ENCODE data around the gene MCMBP.
A peak's percentile ranks its signal among the peaks of the same experiment; 100 is the strongest.
"Not testable (repeated sequence)": the region's sequence is repeated elsewhere in the genome, so short reads cannot be mapped to it uniquely, and the experiment has no call there.

MCMBP gene

DNA sequence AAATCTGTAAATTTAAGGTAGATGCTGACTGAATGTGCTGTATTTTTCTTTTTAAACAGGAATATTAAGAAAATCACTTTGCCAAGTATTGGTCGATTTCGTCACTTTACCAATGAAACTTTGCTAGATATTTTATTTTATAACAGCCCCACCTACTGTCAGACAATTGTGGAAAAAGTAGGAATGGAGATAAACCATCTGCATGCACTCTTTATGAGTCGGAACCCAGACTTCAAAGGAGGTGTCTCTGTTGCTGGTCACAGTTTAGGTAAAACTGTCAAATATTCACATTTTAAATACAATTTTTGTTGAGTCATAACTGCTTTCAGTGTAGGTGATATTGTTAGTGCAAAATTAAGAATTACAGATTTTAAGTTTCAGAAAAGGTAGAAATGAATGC is 45.1 kb upstream of the MCMBP start (continued):
- TF ChIP-seq GFI1B (tag by site-specific recombination; IDR thresholded peaks at IDR 0.05) (no peak), ZNF24 (tag by site-specific recombination; IDR thresholded peaks at IDR 0.05) (no peak)
- TF ChIP-seq, protein P1, sequence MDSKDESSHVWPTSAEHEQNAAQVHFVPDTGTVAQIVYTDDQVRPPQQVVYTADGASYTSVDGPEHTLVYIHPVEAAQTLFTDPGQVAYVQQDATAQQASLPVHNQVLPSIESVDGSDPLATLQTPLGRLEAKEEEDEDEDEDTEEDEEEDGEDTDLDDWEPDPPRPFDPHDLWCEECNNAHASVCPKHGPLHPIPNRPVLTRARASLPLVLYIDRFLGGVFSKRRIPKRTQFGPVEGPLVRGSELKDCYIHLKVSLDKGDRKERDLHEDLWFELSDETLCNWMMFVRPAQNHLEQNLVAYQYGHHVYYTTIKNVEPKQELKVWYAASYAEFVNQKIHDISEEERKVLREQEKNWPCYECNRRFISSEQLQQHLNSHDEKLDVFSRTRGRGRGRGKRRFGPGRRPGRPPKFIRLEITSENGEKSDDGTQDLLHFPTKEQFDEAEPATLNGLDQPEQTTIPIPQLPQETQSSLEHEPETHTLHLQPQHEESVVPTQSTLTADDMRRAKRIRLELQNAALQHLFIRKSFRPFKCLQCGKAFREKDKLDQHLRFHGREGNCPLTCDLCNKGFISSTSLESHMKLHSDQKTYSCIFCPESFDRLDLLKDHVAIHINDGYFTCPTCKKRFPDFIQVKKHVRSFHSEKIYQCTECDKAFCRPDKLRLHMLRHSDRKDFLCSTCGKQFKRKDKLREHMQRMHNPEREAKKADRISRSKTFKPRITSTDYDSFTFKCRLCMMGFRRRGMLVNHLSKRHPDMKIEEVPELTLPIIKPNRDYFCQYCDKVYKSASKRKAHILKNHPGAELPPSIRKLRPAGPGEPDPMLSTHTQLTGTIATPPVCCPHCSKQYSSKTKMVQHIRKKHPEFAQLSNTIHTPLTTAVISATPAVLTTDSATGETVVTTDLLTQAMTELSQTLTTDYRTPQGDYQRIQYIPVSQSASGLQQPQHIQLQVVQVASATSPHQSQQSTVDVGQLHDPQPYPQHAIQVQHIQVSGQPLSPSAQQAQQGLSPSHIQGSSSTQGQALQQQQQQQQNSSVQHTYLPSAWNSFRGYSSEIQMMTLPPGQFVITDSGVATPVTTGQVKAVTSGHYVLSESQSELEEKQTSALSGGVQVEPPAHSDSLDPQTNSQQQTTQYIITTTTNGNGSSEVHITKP (tag by site-specific recombination; IDR thresholded peaks at IDR 0.05) = no peak

- ChIA-PET CTCF (interaction anchor here (1.3 kb wide), 1 partner anchor 51 kb away, joined by 3 read pairs; no protein-coding TSS in a partner anchor), POLR2A (no interaction called here)
- TF ChIP-seq ZNF121 (tag by site-specific recombination; IDR thresholded peaks at IDR 0.05) = peak; percentile 68
- no peak for TF ChIP-seq ZNF184 (tag by site-specific recombination; IDR thresholded peaks at IDR 0.05)
Measured at GRCh38 chr10:119910689-119911088, 38.0 kb upstream of the MCMBP start.

GRCh38 chr10:119908166-119908565 is 35.5 kb upstream of the MCMBP start:
- no peak overlapping the region for H3K27ac ChIP-seq (ENCODE audit: extremely low read depth, low read depth, low read length)
- H3K4me1 ChIP-seq (ENCODE audit: control insufficient read depth, insufficient read depth, low read length) = no peaks in the 10 kb centered on the region
- TF ChIP-seq ZNF366 (tag by site-specific recombination; conservative IDR thresholded peaks at IDR 0.05) (no peak), ZNF707 (tag by site-specific recombination; IDR thresholded peaks at IDR 0.05) (no peak), SP2 (tag by site-specific recombination; IDR thresholded peaks at IDR 0.05) (no peak)
- ChIA-PET CTCF (no interaction called here), POLR2A (no interaction called here)
- H3K9me3 ChIP-seq (ENCODE audit: control insufficient read depth, insufficient read depth, low read depth, low read length) = no peaks in the 10 kb centered on the region
- H3K36me3 ChIP-seq (ENCODE audit: control insufficient read depth in 2 of 2, insufficient read depth in 1 of 2, low read length in 2 of 2) = peaks cover 81 to 85% of the 10 kb centered on the region in 2 experiments
- H3K4me3 ChIP-seq (ENCODE audit: low read depth, low read length) = no peak overlapping the region

More at GRCh38 chr10:119910689-119911088, 38.0 kb upstream of the MCMBP start:
- no peaks in the 10 kb centered on the region for H3K9me3 ChIP-seq (ENCODE audit: control insufficient read depth, insufficient read depth, low read depth, low read length)
- H3K36me3 ChIP-seq (ENCODE audit: control insufficient read depth in 2 of 2, insufficient read depth in 1 of 2, low read length in 2 of 2) = peaks cover 66 to 83% of the 10 kb centered on the region in 2 experiments
- H3K27ac ChIP-seq (ENCODE audit: extremely low read depth, low read depth, low read length) = no peak overlapping the region
- H3K4me1 ChIP-seq (ENCODE audit: control insufficient read depth, insufficient read depth, low read length) = no peaks in the 10 kb centered on the region
- H3K4me3 ChIP-seq (ENCODE audit: low read depth, low read length) = no peak overlapping the region

GRCh38 chr10:119907695-119908094 is 35.1 kb upstream of the MCMBP start:
- POLR2A ChIA-PET; H3K27ac ChIP-seq (ENCODE audit: extremely low read depth, low read depth, low read length); H3K4me1 ChIP-seq (ENCODE audit: control insufficient read depth, insufficient read depth, low read length); H3K4me3 ChIP-seq (ENCODE audit: low read depth, low read length); CTCF ChIA-PET; H3K9me3 ChIP-seq (ENCODE audit: control insufficient read depth, insufficient read depth, low read depth, low read length): not testable (repeated sequence)
- peaks cover 81 to 85% of the 10 kb centered on the region in 2 experiments for H3K36me3 ChIP-seq (ENCODE audit: control insufficient read depth in 2 of 2, insufficient read depth in 1 of 2, low read length in 2 of 2)
- peak; percentile 69; the same call in 1 of the 2 replicates for TF ChIP-seq ZNF121 (tag by site-specific recombination; IDR thresholded peaks at IDR 0.05)

- no peak for TF ChIP-seq KLF17 (tag by site-specific recombination; IDR thresholded peaks at IDR 0.05)
- no peak for TF ChIP-seq ZNF473 (tag by site-specific recombination; IDR thresholded peaks at IDR 0.05)
- no peak for TF ChIP-seq ZNF701 (tag by site-specific recombination; IDR thresholded peaks at IDR 0.05)
- no peak for TF ChIP-seq ZBTB17 (tag by site-specific recombination; IDR thresholded peaks at IDR 0.05)
- TF ChIP-seq ZNF391 (tag by site-specific recombination; IDR thresholded peaks at IDR 0.05; ENCODE audit: borderline replicate concordance, low read depth) = no peak
- TF ChIP-seq PRDM1 (tag by site-specific recombination; IDR thresholded peaks at IDR 0.05) = no peak
- no peak for TF ChIP-seq REPIN1 (tag by site-specific recombination; IDR thresholded peaks at IDR 0.05; ENCODE audit: low read depth)
- no peak for TF ChIP-seq BCL11A (tag by site-specific recombination; IDR thresholded peaks at IDR 0.05; ENCODE audit: low read depth)
- TF ChIP-seq, protein P2, sequence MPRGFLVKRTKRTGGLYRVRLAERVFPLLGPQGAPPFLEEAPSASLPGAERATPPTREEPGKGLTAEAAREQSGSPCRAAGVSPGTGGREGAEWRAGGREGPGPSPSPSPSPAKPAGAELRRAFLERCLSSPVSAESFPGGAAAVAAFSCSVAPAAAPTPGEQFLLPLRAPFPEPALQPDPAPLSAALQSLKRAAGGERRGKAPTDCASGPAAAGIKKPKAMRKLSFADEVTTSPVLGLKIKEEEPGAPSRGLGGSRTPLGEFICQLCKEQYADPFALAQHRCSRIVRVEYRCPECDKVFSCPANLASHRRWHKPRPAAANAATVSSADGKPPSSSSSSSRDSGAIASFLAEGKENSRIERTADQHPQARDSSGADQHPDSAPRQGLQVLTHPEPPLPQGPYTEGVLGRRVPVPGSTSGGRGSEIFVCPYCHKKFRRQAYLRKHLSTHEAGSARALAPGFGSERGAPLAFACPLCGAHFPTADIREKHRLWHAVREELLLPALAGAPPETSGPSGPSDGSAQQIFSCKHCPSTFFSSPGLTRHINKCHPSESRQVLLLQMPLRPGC (tag by site-specific recombination; IDR thresholded peaks at IDR 0.05) = no peak
- no peak for TF ChIP-seq YY2 (tag by site-specific recombination; IDR thresholded peaks at IDR 0.05)
- no peak for TF ChIP-seq ZNF175 (tag by site-specific recombination; IDR thresholded peaks at IDR 0.05)
- TF ChIP-seq TRIM28 (IDR thresholded peaks at IDR 0.05; ENCODE audit: borderline replicate concordance, low read length) = no peak
- TF ChIP-seq ZNF426 (tag by site-specific recombination; IDR thresholded peaks at IDR 0.05) = no peak
- ChIA-PET CTCF (interaction anchor here (0.7 kb wide), 1 partner anchor 289 kb away, joined by 4 read pairs; no protein-coding TSS in a partner anchor), POLR2A (interaction anchor here (1.4 kb wide), 1 partner anchor 12 kb away, joined by 5 read pairs; the partner anchor contains the start of gene SEC23IP)
- Histone ChIP-seq H3K36me3 (ENCODE audit: control insufficient read depth in 2 of 2, insufficient read depth in 1 of 2, low read length in 2 of 2) (peaks cover 73 to 80% of the 10 kb centered on the region in 2 experiments), H3K9me3 (ENCODE audit: control insufficient read depth, insufficient read depth, low read depth, low read length) (no peaks in the 10 kb centered on the region), H3K4me3 (ENCODE audit: low read depth, low read length) (no peak overlapping the region), H3K27ac (ENCODE audit: extremely low read depth, low read depth, low read length) (no peak overlapping the region), H3K4me1 (ENCODE audit: control insufficient read depth, insufficient read depth, low read length) (no peaks in the 10 kb centered on the region)
Measured at GRCh38 chr10:119903946-119904666, 31.5 kb upstream of the MCMBP start.

All from HEK293 (cell line).